Measurements from ENCODE around the gene BCAS3. TPM values are rescaled to one million over a fixed set of nuclear protein-coding genes. Genes with fewer than 3 reads are reported as not detected.

Gene BCAS3
- total RNA-seq, 2 experiments from 2014 or later: 13.4 to 14.5 TPM

DNA sequence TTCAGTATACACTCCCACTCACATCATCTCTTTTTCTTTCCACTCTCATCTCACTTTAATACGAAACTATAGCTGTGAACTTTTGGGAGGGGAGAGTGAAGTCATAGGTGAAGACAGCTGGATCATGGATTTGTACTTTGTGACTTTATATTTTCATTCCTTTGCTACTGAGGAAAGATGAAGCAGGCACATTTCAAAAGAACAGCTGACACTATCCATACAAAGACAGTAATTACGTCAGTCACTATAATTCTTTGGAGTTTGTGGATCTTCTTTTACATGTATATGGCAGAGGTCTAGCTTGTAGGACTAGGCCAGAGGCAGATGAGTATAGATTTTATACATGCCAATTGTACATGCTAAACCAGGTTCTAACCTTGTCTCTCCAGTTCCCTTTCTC, 346.3 kb downstream of the BCAS3 start:
- Histone ChIP-seq H3K4me3 (ENCODE audit: low read depth, low read length, poor library complexity, severe bottlenecking) (no peak overlapping the region), H3K9me3 (ENCODE audit: low read length) (no peaks in the 10 kb centered on the region), H3K27ac (ENCODE audit: low read depth, low read length, poor library complexity, severe bottlenecking) (no peak overlapping the region), H3K9me2 (ENCODE audit: insufficient read depth, low read length) (no peaks in the 10 kb centered on the region), H3K4me1 (ENCODE audit: insufficient read depth, low read length, poor library complexity, severe bottlenecking) (no peaks in the 10 kb centered on the region), H3K79me2 (ENCODE audit: insufficient read depth, low read depth, low read length) (no peaks in the 10 kb centered on the region), H3K4me2 (ENCODE audit: low read length) (no peak overlapping the region), H4K20me1 (ENCODE audit: insufficient read depth, low read length) (no peaks in the 10 kb centered on the region), H2AFZ (ENCODE audit: low read length) (no peak overlapping the region), H3K36me3 (ENCODE audit: insufficient read depth, low read length) (no peaks in the 10 kb centered on the region)
- TF ChIP-seq, protein P1, sequence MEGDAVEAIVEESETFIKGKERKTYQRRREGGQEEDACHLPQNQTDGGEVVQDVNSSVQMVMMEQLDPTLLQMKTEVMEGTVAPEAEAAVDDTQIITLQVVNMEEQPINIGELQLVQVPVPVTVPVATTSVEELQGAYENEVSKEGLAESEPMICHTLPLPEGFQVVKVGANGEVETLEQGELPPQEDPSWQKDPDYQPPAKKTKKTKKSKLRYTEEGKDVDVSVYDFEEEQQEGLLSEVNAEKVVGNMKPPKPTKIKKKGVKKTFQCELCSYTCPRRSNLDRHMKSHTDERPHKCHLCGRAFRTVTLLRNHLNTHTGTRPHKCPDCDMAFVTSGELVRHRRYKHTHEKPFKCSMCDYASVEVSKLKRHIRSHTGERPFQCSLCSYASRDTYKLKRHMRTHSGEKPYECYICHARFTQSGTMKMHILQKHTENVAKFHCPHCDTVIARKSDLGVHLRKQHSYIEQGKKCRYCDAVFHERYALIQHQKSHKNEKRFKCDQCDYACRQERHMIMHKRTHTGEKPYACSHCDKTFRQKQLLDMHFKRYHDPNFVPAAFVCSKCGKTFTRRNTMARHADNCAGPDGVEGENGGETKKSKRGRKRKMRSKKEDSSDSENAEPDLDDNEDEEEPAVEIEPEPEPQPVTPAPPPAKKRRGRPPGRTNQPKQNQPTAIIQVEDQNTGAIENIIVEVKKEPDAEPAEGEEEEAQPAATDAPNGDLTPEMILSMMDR (conservative IDR thresholded peaks at IDR 0.05; ENCODE audit: low read length): no peak
- TF ChIP-seq EZH2phosphoT487 (IDR thresholded peaks at IDR 0.05; ENCODE audit: borderline replicate concordance, low read depth, low read length): no peak
- intact Hi-C loops (cut with micrococcal nuclease; ENCODE audit: unreplicated experiment): no loop called here
- no TSS peak for BruUV-seq (replicated peaks)
- ChIA-PET POLR2A (no interaction called here), CTCF (ENCODE audit: unreplicated experiment) (no interaction called here)
- DNase-seq (ENCODE audit: low spot score): no peak

DNA sequence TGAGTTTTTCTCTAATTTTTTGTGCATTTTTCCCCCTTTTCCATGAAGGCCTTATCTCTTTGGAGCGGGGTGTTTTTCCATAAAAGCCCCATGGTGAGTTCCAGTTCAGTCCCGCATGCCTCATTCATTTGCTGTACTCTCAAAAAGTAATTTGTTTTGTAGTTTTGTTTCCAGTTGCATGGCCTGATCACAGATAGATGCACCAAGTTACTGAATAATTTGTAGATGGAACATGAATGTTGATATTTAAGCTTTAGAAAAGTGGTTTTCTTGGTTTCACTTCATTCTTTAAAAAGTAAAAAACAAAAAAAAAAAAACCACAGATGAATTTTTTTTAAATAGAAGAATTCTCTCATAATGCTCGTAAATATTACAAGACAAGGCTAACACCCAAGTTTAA, 349.2 kb downstream of the BCAS3 start:
- BruUV-seq (replicated peaks): no TSS peak
- no peaks in the 10 kb centered on the region for H3K36me3 ChIP-seq (ENCODE audit: insufficient read depth, low read length)
- no peak overlapping the region for H3K4me3 ChIP-seq (ENCODE audit: low read depth, low read length, poor library complexity, severe bottlenecking)
- no peaks in the 10 kb centered on the region for H3K9me2 ChIP-seq (ENCODE audit: insufficient read depth, low read length)
- TF ChIP-seq, protein P1 (conservative IDR thresholded peaks at IDR 0.05; ENCODE audit: low read length): no peak
- TF ChIP-seq EZH2phosphoT487 (IDR thresholded peaks at IDR 0.05; ENCODE audit: borderline replicate concordance, low read depth, low read length): no peak
- ChIA-PET CTCF (ENCODE audit: unreplicated experiment) (no interaction called here), POLR2A (interaction anchor here (0.7 to 1.0 kb wide), 2 partner anchors 30 to 45 kb away, joined by 3 to 6 read pairs; no protein-coding TSS in a partner anchor)
- no peaks in the 10 kb centered on the region for H4K20me1 ChIP-seq (ENCODE audit: insufficient read depth, low read length)
- no peak for DNase-seq (ENCODE audit: low spot score)
- no peaks in the 10 kb centered on the region for H3K79me2 ChIP-seq (ENCODE audit: insufficient read depth, low read depth, low read length)
- H3K27ac ChIP-seq (ENCODE audit: low read depth, low read length, poor library complexity, severe bottlenecking): no peak overlapping the region
- no peaks in the 10 kb centered on the region for H3K4me1 ChIP-seq (ENCODE audit: insufficient read depth, low read length, poor library complexity, severe bottlenecking)
- no peaks in the 10 kb centered on the region for H3K9me3 ChIP-seq (ENCODE audit: low read length)
- H2AFZ ChIP-seq (ENCODE audit: low read length): no peak overlapping the region
- H3K4me2 ChIP-seq (ENCODE audit: low read length): no peak overlapping the region
- intact Hi-C loops (cut with micrococcal nuclease; ENCODE audit: unreplicated experiment): no loop called here

DNA sequence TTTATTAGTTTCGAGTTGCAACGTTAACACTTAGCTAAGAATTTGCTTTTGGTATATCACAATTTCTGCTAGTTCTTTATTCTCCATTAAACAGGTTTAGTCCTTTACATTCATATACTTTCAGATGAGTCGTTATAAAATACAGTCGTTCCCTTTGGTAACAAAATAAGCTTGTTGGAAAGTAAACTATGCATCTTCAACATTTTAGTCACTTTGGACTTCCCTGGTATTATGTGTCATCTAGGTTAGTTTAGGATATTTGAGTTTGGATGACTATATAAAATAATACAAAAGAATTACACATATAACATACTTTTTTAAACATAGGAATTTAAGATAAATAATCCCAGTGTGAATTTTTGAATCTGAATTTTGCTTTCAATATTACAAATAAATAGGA, 351.5 kb downstream of the BCAS3 start:
- Histone ChIP-seq H3K4me1 (ENCODE audit: insufficient read depth, low read length, poor library complexity, severe bottlenecking) (no peaks in the 10 kb centered on the region), H4K20me1 (ENCODE audit: insufficient read depth, low read length) (no peaks in the 10 kb centered on the region), H3K9me3 (ENCODE audit: low read length) (no peaks in the 10 kb centered on the region), H3K9me2 (ENCODE audit: insufficient read depth, low read length) (no peaks in the 10 kb centered on the region), H3K4me2 (ENCODE audit: low read length) (no peak overlapping the region), H2AFZ (ENCODE audit: low read length) (no peak overlapping the region), H3K79me2 (ENCODE audit: insufficient read depth, low read depth, low read length) (no peaks in the 10 kb centered on the region), H3K27ac (ENCODE audit: low read depth, low read length, poor library complexity, severe bottlenecking) (no peak overlapping the region), H3K4me3 (ENCODE audit: low read depth, low read length, poor library complexity, severe bottlenecking) (no peak overlapping the region), H3K36me3 (ENCODE audit: insufficient read depth, low read length) (no peaks in the 10 kb centered on the region)
- BruUV-seq (replicated peaks): no TSS peak
- POLR2A ChIA-PET: interaction anchor here (0.6 to 1.0 kb wide), 2 partner anchors 170 to 305 kb away, joined by 3 to 5 read pairs; no protein-coding TSS in a partner anchor
- CTCF ChIA-PET (ENCODE audit: unreplicated experiment): no interaction called here
- no peak for DNase-seq (ENCODE audit: low spot score)
- intact Hi-C loops (cut with micrococcal nuclease; ENCODE audit: unreplicated experiment): no loop called here
- no peak for TF ChIP-seq EZH2phosphoT487 (IDR thresholded peaks at IDR 0.05; ENCODE audit: borderline replicate concordance, low read depth, low read length)
- TF ChIP-seq, protein P1 (conservative IDR thresholded peaks at IDR 0.05; ENCODE audit: low read length): no peak
